Left lung (tissue), 10 donors: ENCODE results near the gene WFDC5. TPM values are rescaled to one million over a fixed set of nuclear protein-coding genes. Genes with fewer than 3 reads are reported as not detected.

Experiments used
- ATAC-seq: fragments of 200-7000 bp; cut with Tn5 transposase; one replicate; pipeline ENCODE4 v1.9.1; 2020; ENCODE audit warnings: moderate library complexity
- DNase-seq, 4 donors: peaks; one replicate each; pipeline ENCODE4 v3.0.0-alpha.2; 2013 to 2020
- H3K27ac ChIP-seq, 2 donors: fragments of 200-600 bp; sonication (generic) in 1 of 2; one replicate each; pipeline versions ENCODE4 v1.5.0 to v1.8.0; 2020 to 2021
- H3K27me3 ChIP-seq, 2 donors: fragments of 200-600 bp; sonication (generic) in 1 of 2; one replicate each; pipeline versions ENCODE4 v1.5.0 to v1.8.0; 2020 to 2021
- H3K36me3 ChIP-seq, 2 donors: fragments of 200-600 bp; sonication (generic) in 1 of 2; one replicate each; pipeline versions ENCODE4 v1.5.0 to v1.8.0; 2020 to 2021
- H3K4me1 ChIP-seq, 2 donors: fragments of 200-600 bp; one replicate each; pipeline ENCODE4 v1.8.0; 2021
- H3K4me3 ChIP-seq, 2 donors: fragments of 200-600 bp; sonication (generic) in 1 of 2; one replicate each; pipeline versions ENCODE4 v1.5.0 to v1.8.0; 2020 to 2021; ENCODE audit warnings: mild to moderate bottlenecking in 1 of 2
- H3K9me3 ChIP-seq, 2 donors: fragments of 200-600 bp; sonication (generic) in 1 of 2; one replicate each; pipeline versions ENCODE4 v1.5.0 to v1.8.0; 2020 to 2021
- CTCF ChIP-seq, 2 donors: fragments of 200-600 bp; sonication (generic) in 1 of 2; IDR thresholded peaks; one replicate each; pipeline versions ENCODE4 v1.5.0 to v1.8.0; 2021; ENCODE audit warnings: antibody characterized with exemption in 2 of 2
- intact Hi-C, 2 donors: fragments of 100-400 bp; cut with DNase I; formaldehyde crosslinking; loops; one replicate each; pipeline versions ENCODE4 v1.11.2 to v1.14.2; 2022
- polyA plus RNA-seq, 6 donors: library from polyadenylated mRNA; unstranded; fragments of 120-200 nt; gene quantifications; one replicate each; pipeline ENCODE4 v1.2.1, GENCODE V29; 2013; ENCODE audit not compliant: insufficient read length in 6 of 6
- total RNA-seq, 2 donors: library from RNA; stranded (reverse); fragmentation: NEBNext Ultra II Directional; extraction: Animal tissue kit (Norgen Biotek cat#: 25700); gene quantifications; one replicate each; pipeline ENCODE4 v1.2.1, GENCODE V29; 2021
- donor health status: DM: no; HTN: yes; CAD: no.
- donor health status: DM: no; HTN: no; CAD: no.

WFDC5 gene
- total and polyA plus RNA-seq, 8 donors, result 0.32 to 0.37 TPM; not detected in 6

GRCh38 chr20:45087097-45087790 lies 27.7 kb downstream of the WFDC5 start:
- ATAC-seq (peak; percentile 56), DNase-seq (no peak)
- H3K27ac ChIP-seq, result no peak overlapping the region
- peaks cover 0 to 4% of the 10 kb centered on the region in 2 donors for H3K9me3 ChIP-seq
- no peaks in the 10 kb centered on the region for H3K27me3 ChIP-seq
- intact Hi-C loops, result no loop called here
- H3K4me1 ChIP-seq, result no peaks in the 10 kb centered on the region
- no peak overlapping the region for H3K4me3 ChIP-seq
- no peak for TF ChIP-seq CTCF (IDR thresholded peaks at IDR 0.05)
- peaks cover 0 to 33% of the 10 kb centered on the region in 2 donors for H3K36me3 ChIP-seq

GRCh38 chr20:45085867-45086266 lies 29.1 kb downstream of the WFDC5 start:
- H3K27me3 ChIP-seq, result no peaks in the 10 kb centered on the region
- ATAC-seq (no peak), DNase-seq (no peak)
- no peak overlapping the region for H3K4me3 ChIP-seq
- H3K36me3 ChIP-seq, result peaks cover 0 to 41% of the 10 kb centered on the region in 2 donors
- TF ChIP-seq CTCF (IDR thresholded peaks at IDR 0.05), result no peak
- intact Hi-C loops, result no loop called here
- no peaks in the 10 kb centered on the region for H3K4me1 ChIP-seq
- H3K9me3 ChIP-seq, result peaks cover 0 to 11% of the 10 kb centered on the region in 2 donors
- no peak overlapping the region for H3K27ac ChIP-seq

GRCh38 chr20:45085289-45085688 lies 29.7 kb downstream of the WFDC5 start:
- H3K27me3 ChIP-seq, result no peaks in the 10 kb centered on the region
- intact Hi-C loops, result no loop called here
- peaks cover 0 to 11% of the 10 kb centered on the region in 2 donors for H3K9me3 ChIP-seq
- H3K27ac ChIP-seq, result no peak overlapping the region
- H3K36me3 ChIP-seq, result peaks cover 0 to 41% of the 10 kb centered on the region in 2 donors
- TF ChIP-seq CTCF (IDR thresholded peaks at IDR 0.05), result no peak
- no peak for DNase-seq
- H3K4me3 ChIP-seq, result no peak overlapping the region
- no peaks in the 10 kb centered on the region for H3K4me1 ChIP-seq
- ATAC-seq, result no peak

- Histone ChIP-seq H3K36me3 (peaks cover 0 to 53% of the 10 kb centered on the region in 2 donors), H3K4me3 (no peak overlapping the region), H3K27ac (no peak overlapping the region), H3K9me3 (peaks cover 0 to 11% of the 10 kb centered on the region in 2 donors), H3K4me1 (no peaks in the 10 kb centered on the region), H3K27me3 (no peaks in the 10 kb centered on the region)
- DNase-seq (no peak), ATAC-seq (no peak)
- intact Hi-C loops, result no loop called here
- TF ChIP-seq CTCF (IDR thresholded peaks at IDR 0.05), result no peak
Observed at GRCh38 chr20:45083127-45083526, 31.8 kb downstream of the WFDC5 start.

GRCh38 chr20:45082468-45082867 lies 32.5 kb downstream of the WFDC5 start:
- intact Hi-C loops, result no loop called here
- no peaks in the 10 kb centered on the region for H3K4me1 ChIP-seq
- ATAC-seq (no peak), DNase-seq (no peak)
- peaks cover 0 to 60% of the 10 kb centered on the region in 2 donors for H3K36me3 ChIP-seq
- no peak for TF ChIP-seq CTCF (IDR thresholded peaks at IDR 0.05)
- H3K27ac ChIP-seq, result no peak overlapping the region
- no peaks in the 10 kb centered on the region for H3K27me3 ChIP-seq
- H3K4me3 ChIP-seq, result no peak overlapping the region
- H3K9me3 ChIP-seq, result peaks cover 0 to 11% of the 10 kb centered on the region in 2 donors
